Measurements from ENCODE around the gene NDOR1.
A peak's percentile ranks its signal among the peaks of the same experiment; 100 is the strongest.

NDOR1 gene

GRCh38 chr9:137221506-137222111 is 16.1 kb downstream of the NDOR1 start:
- DNase-seq (ENCODE audit: low spot score), result no peak
- in situ Hi-C loops (cut with MboI; ENCODE audit: low pct_unique_long_range_greater_than_20kb, low sequenced_read_pairs, unreplicated experiment), result loop anchor here (10.0 kb wide), 1 partner anchor 97 kb away; no protein-coding TSS in a partner anchor
- TF ChIP-seq, protein P1, sequence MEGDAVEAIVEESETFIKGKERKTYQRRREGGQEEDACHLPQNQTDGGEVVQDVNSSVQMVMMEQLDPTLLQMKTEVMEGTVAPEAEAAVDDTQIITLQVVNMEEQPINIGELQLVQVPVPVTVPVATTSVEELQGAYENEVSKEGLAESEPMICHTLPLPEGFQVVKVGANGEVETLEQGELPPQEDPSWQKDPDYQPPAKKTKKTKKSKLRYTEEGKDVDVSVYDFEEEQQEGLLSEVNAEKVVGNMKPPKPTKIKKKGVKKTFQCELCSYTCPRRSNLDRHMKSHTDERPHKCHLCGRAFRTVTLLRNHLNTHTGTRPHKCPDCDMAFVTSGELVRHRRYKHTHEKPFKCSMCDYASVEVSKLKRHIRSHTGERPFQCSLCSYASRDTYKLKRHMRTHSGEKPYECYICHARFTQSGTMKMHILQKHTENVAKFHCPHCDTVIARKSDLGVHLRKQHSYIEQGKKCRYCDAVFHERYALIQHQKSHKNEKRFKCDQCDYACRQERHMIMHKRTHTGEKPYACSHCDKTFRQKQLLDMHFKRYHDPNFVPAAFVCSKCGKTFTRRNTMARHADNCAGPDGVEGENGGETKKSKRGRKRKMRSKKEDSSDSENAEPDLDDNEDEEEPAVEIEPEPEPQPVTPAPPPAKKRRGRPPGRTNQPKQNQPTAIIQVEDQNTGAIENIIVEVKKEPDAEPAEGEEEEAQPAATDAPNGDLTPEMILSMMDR (IDR thresholded peaks at IDR 0.05; ENCODE audit: extremely low read depth, insufficient read depth, missing control alignments), result no peak

GRCh38 chr9:137222190-137223077 is 16.9 kb downstream of the NDOR1 start, which contains the start of gene RNF208:
RNF208 (minus strand) TSS chr9:137222240; CDS start chr9:137221212, 1,028 bp downstream.
- in situ Hi-C loops (cut with MboI; ENCODE audit: low pct_unique_long_range_greater_than_20kb, low sequenced_read_pairs, unreplicated experiment), result loop anchor here (10.0 kb wide), 1 partner anchor 98 kb away; no protein-coding TSS in a partner anchor
- DNase-seq (ENCODE audit: low spot score), result no peak

DNA sequence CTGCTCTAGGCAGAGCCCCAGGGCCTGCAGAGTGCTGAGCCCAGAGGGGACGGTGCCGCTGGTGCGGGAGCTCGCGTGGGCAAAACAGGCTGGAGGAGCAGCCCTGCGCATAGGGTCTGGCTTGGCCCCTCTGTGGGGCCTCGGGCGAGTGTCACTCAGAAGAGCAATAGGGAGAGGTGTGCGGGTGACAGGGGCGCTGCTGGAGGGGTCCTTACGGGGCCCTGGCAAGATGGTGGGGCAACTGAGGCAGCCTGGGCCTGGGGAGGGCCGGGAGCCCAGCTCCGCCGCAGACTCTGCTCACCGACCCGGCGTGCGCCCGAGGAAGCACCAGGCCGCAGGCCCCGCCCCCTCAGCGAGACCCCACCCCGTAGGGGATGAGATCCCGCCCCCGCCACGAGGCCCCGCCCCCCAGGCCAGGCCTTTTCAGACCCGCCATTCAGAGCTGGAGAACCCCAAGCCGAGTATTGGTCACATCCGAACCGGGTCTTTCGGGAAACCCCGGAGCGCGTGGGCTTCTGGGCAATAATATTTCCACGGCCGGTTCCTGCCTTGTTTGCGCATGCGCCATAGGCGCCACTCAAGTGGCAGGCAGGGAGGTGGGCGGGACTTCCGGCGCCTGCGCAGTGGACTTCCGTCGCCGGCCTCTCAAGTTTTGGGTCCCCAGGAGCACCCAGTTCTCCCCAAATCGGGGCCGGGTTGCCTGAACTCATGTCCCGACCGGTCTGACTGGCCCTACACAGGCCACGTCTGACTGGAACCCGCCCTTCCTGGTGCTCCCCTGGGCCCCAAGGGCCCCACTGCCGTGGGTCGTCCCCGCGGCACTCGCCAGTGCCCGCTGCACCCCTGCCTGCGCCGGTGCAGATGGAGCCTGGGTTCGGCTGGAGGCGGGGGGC is 17.8 kb downstream of the NDOR1 start:
- in situ Hi-C loops (cut with MboI; ENCODE audit: low pct_unique_long_range_greater_than_20kb, low sequenced_read_pairs, unreplicated experiment), result loop anchor here (10.0 kb wide), 1 partner anchor 99 kb away; no protein-coding TSS in a partner anchor
- peak; percentile 100 for DNase-seq (ENCODE audit: low spot score)
- TF ChIP-seq, protein P1 (IDR thresholded peaks at IDR 0.05; ENCODE audit: extremely low read depth, insufficient read depth, missing control alignments), result no peak

More at GRCh38 chr9:137222190-137223077, 16.9 kb downstream of the NDOR1 start, which contains the start of gene RNF208:
- TF ChIP-seq, protein P1 (IDR thresholded peaks at IDR 0.05; ENCODE audit: extremely low read depth, insufficient read depth, missing control alignments), result no peak

- DNase-seq (ENCODE audit: low spot score), result no peak
- TF ChIP-seq, protein P1 (IDR thresholded peaks at IDR 0.05; ENCODE audit: extremely low read depth, insufficient read depth, missing control alignments), result no peak
- in situ Hi-C loops (cut with MboI; ENCODE audit: low pct_unique_long_range_greater_than_20kb, low sequenced_read_pairs, unreplicated experiment), result loop anchor here (10.0 kb wide), 1 partner anchor 100 kb away; no protein-coding TSS in a partner anchor
These were observed 19.6 kb downstream of the NDOR1 start, which contains the start of gene CYSRT1 for GRCh38 chr9:137224830-137225694. CYSRT1 (plus strand) TSS chr9:137225174; CDS start chr9:137225622, 448 bp downstream.

DNA sequence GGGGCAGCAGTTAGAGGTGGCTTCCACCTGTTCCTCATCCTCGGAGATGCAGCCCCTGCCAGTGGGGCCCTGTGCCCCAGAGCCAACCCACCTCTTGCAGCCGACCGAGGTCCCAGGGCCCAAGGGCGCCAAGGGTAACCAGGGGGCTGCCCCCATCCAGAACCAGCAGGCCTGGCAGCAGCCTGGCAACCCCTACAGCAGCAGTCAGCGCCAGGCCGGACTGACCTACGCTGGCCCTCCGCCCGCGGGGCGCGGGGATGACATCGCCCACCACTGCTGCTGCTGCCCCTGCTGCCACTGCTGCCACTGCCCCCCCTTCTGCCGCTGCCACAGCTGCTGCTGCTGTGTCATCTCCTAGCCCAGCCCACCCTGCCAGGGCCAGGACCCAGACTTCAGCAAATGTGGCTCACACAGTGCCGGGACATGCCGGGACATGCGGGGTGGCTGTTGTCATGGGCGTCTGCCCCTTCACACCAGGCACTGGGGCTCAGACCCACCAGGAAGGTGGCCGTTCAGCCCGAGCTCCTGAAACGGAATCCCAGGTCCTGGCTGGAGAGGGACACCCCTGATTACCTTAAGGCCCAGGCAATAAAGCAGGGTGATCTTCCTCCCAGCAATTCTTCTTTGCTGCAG is 20.3 kb downstream of the NDOR1 start:
- in situ Hi-C loops (cut with MboI; ENCODE audit: low pct_unique_long_range_greater_than_20kb, low sequenced_read_pairs, unreplicated experiment), result loop anchor here (10.0 kb wide), 1 partner anchor 101 kb away; no protein-coding TSS in a partner anchor
- TF ChIP-seq, protein P1 (IDR thresholded peaks at IDR 0.05; ENCODE audit: extremely low read depth, insufficient read depth, missing control alignments), result no peak
- DNase-seq (ENCODE audit: low spot score), result no peak

All from GM13977 (cell line).